RWPE1 (cell line): ENCODE data around the gene PHYHIPL.
A peak's percentile ranks its signal among the peaks of the same experiment; 100 is the strongest.
"Not testable (repeated sequence)": the region's sequence is repeated elsewhere in the genome, so short reads cannot be mapped to it uniquely, and the experiment has no call there.

Source experiments
- CTCF ChIA-PET: fragments of 350-600 bp; sonication (Branson Sonifier 250); formaldehyde crosslinking; extraction: SDS; loops from one replicate; lab custom pipeline; 2021; lab: Yijun Ruan, JAX
- POLR2A ChIA-PET: fragments of 400-600 bp; formaldehyde crosslinking; extraction: SDS; loops from one replicate; lab custom pipeline; 2020; ENCODE audit warnings: antibody characterized with exemption; ENCODE audit not compliant: low non-redundant PET; lab: Yijun Ruan, JAX
- DNase-seq: peaks from one replicate; pipeline ENCODE4 v3.0.0; 2012; ENCODE audit warnings: low spot score
- H3K27ac ChIP-seq: fragments of 450-650 bp; 2 replicates; pipeline ENCODE4 v1.5.1; 2017
- TF ChIP-seq, protein P1 (sequence below): fragments of 450-650 bp; conservative IDR thresholded peaks from 2 replicates; pipeline ENCODE4 v1.5.1; 2017; ENCODE audit warnings: low read depth, mild to moderate bottlenecking

PHYHIPL gene

DNA sequence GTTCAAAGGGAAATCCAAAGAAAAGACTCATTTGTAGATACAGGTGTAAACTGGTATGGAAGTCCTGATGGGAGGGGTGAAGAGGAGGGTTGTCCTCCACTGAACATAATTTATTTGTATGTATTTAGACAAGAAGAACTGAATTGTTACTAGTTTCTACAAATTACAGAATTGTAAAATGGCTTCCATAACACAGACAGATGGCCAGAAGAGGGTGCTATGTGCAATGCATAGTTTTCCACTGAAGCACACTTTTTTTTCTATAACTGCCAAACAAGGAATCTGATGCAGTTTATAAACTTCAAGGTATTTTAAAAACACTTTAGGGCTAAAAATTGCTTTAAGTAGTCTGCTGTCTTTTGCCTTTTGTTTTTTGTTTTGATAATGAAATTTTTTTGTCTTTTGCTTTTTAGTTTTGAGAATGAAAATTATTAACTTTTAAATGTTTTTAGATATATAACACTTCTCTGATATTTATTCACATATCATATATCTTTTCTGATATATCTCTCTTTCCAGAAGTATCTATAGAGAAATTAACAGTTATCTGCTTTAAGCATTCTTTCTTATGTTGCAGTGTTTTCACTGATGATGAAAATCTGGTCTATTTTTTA, 58.5 kb downstream of the PHYHIPL start:
- TF ChIP-seq, protein P1, sequence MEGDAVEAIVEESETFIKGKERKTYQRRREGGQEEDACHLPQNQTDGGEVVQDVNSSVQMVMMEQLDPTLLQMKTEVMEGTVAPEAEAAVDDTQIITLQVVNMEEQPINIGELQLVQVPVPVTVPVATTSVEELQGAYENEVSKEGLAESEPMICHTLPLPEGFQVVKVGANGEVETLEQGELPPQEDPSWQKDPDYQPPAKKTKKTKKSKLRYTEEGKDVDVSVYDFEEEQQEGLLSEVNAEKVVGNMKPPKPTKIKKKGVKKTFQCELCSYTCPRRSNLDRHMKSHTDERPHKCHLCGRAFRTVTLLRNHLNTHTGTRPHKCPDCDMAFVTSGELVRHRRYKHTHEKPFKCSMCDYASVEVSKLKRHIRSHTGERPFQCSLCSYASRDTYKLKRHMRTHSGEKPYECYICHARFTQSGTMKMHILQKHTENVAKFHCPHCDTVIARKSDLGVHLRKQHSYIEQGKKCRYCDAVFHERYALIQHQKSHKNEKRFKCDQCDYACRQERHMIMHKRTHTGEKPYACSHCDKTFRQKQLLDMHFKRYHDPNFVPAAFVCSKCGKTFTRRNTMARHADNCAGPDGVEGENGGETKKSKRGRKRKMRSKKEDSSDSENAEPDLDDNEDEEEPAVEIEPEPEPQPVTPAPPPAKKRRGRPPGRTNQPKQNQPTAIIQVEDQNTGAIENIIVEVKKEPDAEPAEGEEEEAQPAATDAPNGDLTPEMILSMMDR, result peak; percentile 44
- no peak for DNase-seq
- POLR2A ChIA-PET, result no interaction called here
- no peak overlapping the region for H3K27ac ChIP-seq
- CTCF ChIA-PET, result no interaction called here

DNA sequence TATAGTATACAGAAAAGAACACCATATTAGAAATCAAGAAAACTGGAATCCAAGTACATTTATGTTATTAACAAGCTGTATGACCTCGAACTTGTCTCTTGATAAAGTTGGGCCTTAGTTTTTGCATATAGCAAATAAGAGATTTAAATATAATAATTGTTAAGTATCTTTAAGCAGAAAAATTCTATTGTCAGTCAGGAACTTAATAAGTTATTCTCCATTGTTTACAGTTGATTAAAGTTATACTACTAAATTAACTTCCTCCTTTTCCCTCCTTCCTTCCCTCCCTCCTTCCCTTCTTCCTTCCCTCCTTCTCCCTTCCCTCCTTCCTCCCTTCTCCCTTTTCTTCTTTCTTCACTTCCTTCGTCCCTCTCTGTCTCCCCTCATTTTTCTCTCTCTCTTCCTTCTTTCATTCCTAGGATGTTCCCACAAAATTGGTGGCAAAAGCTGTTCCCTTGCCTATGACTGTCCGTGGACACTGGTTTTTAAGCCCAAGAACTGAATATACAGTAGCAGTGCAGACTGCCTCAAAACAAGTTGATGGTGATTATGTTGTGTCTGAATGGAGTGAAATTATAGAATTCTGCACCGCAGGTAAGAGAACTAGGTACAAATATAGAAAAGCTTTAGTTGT, 59.7 kb downstream of the PHYHIPL start:
- POLR2A ChIA-PET, result no interaction called here
- H3K27ac ChIP-seq, result no peak overlapping the region
- CTCF ChIA-PET, result interaction anchor here (0.7 to 1.6 kb wide), 2 partner anchors 99 to 344 kb away, joined by 4 read pairs; no protein-coding TSS in a partner anchor
- no peak for DNase-seq
- TF ChIP-seq, protein P1, result no peak

DNA sequence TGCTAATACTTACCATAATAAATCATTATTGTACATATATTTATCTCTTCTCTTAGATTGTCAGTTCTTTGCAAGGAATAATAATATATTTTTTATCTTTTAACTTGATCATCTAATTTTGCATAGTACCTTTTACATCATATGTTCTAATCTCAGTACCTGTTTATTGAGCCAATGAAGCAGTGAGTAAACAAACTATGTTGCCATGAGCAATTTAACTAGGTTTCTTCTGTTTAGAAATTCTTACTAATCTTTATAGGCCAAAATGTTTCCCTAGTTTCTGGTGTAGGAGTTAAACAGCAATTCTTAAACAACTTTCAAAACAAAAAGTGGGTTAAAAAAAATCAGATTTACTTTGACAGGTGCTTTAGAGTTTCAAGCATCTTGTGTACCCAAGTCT, 61.3 kb downstream of the PHYHIPL start:
- ChIA-PET POLR2A (no interaction called here), CTCF (interaction anchor here (0.9 kb wide), 1 partner anchor 383 kb away, joined by 3 read pairs; no protein-coding TSS in a partner anchor)
- no peak overlapping the region for H3K27ac ChIP-seq
- DNase-seq, result no peak
- TF ChIP-seq, protein P1, result no peak

DNA sequence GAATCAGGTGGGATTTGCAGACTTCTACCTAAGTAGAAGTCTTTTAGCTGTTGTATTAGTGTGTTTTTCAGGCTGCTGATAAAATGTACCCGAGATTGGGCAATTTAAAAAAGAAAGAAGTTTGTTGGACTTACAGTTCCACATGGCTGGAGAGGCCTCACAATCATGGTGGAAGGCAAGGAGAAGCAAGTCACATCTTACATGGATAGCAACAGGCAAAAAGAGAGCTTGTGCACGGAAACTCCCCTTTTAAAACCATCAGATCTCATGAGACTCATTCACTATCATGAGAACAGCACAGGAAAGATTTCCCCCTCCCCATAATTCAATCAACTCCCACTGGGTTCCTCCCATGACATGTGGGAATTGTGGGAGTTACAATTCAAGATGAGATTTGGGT, 62.7 kb downstream of the PHYHIPL start:
- H3K27ac ChIP-seq, DNase-seq, POLR2A ChIA-PET: not testable (repeated sequence)
- CTCF ChIA-PET, result interaction anchor here (0.6 kb wide), 1 partner anchor 298 kb away, joined by 4 read pairs; no protein-coding TSS in a partner anchor

DNA sequence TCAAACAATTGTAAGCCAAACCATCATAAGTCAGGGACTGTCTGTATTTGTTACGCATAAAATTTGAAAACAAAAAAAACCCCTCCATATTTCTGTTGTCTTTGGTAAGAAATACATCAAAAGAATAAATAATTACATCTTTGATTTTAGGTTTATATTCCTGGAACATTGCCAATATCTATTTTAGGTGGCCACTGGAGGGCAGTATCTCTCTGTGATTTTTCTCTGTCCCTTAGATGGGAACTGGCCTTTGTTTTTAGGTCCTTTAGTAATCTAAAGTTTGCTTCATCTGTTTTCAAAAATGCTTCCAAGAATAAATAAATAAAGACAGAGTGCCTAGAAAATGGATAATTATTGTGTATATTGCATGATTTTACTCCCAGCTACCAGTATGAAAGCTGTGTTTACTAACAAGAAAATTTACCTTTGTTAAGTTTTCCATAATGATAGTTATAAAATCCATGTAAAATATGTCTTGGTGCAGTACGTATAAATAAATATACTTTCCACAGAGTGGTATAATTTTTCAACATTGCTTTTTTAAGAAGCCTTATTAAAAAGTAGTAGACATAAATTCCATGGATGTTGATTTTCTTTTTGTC, 64.2 kb downstream of the PHYHIPL start:
- POLR2A ChIA-PET, result no interaction called here
- TF ChIP-seq, protein P1, result peak; percentile 62
- CTCF ChIA-PET, result interaction anchor here (0.5 to 0.7 kb wide), 4 partner anchors 72 to 900 kb away, joined by 3 to 4 read pairs (median 4); no protein-coding TSS in a partner anchor
- peak; percentile 18 for DNase-seq
- H3K27ac ChIP-seq, result no peak overlapping the region

DNA sequence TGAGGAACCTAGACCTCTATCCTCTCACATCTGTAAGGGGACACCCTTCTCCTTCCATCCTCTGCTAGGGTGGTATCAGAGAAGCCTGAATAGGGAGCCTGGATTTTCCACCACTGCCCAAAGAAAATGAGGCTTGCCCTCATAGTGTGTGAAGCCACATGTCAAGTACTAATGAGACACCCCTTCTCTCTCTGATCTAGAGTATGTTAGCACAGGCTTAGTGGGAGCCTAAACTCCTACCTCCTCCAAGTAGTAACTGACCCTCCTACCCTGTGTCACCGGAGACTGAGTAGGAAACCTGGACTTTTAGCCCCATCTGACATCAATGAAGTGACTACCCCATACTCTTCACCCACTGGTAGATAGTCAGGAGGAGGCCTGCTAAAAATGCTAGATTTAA, 65.6 kb downstream of the PHYHIPL start:
- POLR2A ChIA-PET, result no interaction called here
- TF ChIP-seq, protein P1, result no peak
- H3K27ac ChIP-seq, result no peak overlapping the region
- no peak for DNase-seq
- CTCF ChIA-PET, result no interaction called here
